Measurements from ENCODE around the gene TOR4A. TPM values are rescaled to one million over a fixed set of nuclear protein-coding genes. Genes with fewer than 3 reads are reported as not detected.

The TOR4A gene
- total and polyA plus RNA-seq, 2 experiments from 2014 or later: 2.0 to 19.0 TPM

- Mint-ChIP-seq H3K9me3 (0 out of 3 replicates have a peak, but pooled peaks cover 3% of the 10 kb centered on the region), H3K27ac (no peak overlapping the region), H3K27me3 (ENCODE audit: insufficient read depth, low read depth, poor library complexity) (peaks cover 5% of the 10 kb centered on the region), H3K4me1 (peaks cover under 1% of the 10 kb centered on the region; the same call in 2 of the 3 replicates), H3K4me3 (no peak overlapping the region), H3K36me3 (ENCODE audit: low read depth) (no peaks in the 10 kb centered on the region)
- H3K36me3 ChIP-seq (ENCODE audit: insufficient read depth): no peaks in the 10 kb centered on the region
- H3K4me2 ChIP-seq: no peak overlapping the region
- no peaks in the 10 kb centered on the region for H3K79me2 ChIP-seq (replicated peaks; ENCODE audit: insufficient read depth)
- H4K20me1 ChIP-seq (replicated peaks; ENCODE audit: insufficient read depth): no peaks in the 10 kb centered on the region
- no peak overlapping the region for H2AFZ ChIP-seq
- no peak for TF ChIP-seq STAT1 (IDR thresholded peaks at IDR 0.05; ENCODE audit: unreplicated experiment)
- no peak for TF ChIP-seq POLR2AphosphoS5 (IDR thresholded peaks at IDR 0.05; ENCODE audit: low read depth)
- no peak for TF ChIP-seq CREB1 (CRISPR knock-in tag; IDR thresholded peaks at IDR 0.05; ENCODE audit: low read depth)
- TF ChIP-seq ZNF114 (CRISPR knock-in tag; IDR thresholded peaks at IDR 0.05): no peak
- no peak for TF ChIP-seq JUNB (IDR thresholded peaks at IDR 0.05; ENCODE audit: unreplicated experiment)
- no peak for TF ChIP-seq EZH2 (IDR thresholded peaks at IDR 0.05; ENCODE audit: low read depth, unreplicated experiment)
- TF ChIP-seq EZH2phosphoT487 (IDR thresholded peaks at IDR 0.05; ENCODE audit: unreplicated experiment): no peak
- no peak for TF ChIP-seq REST (IDR thresholded peaks at IDR 0.05; ENCODE audit: unreplicated experiment)
- no peak for TF ChIP-seq NANOG (IDR thresholded peaks at IDR 0.05; ENCODE audit: borderline replicate concordance)
- no peak for TF ChIP-seq ZNF331 (CRISPR knock-in tag; IDR thresholded peaks at IDR 0.05; ENCODE audit: low read depth)
- TF ChIP-seq ZNF462 (CRISPR knock-in tag; IDR thresholded peaks at IDR 0.05): no peak
- no peak for TF ChIP-seq ETS1 (IDR thresholded peaks at IDR 0.05)
- no peak for TF ChIP-seq CTCF (conservative IDR thresholded peaks at IDR 0.05; ENCODE audit: low read depth in 2 of 2)
- DNase-seq (ENCODE audit: low spot score): no peak
- H3K27me3 ChIP-seq (ENCODE audit: insufficient read depth): no peaks in the 10 kb centered on the region
- H3K4me3 ChIP-seq: no peak overlapping the region
- no peak overlapping the region for H3K27ac ChIP-seq (ENCODE audit: low read depth)
- no peaks in the 10 kb centered on the region for H3F3A ChIP-seq (replicated peaks; ENCODE audit: low read depth)
- ATAC-seq: no peak
- H3K9me2 ChIP-seq (ENCODE audit: insufficient read depth): no peaks in the 10 kb centered on the region
- H3K4me1 ChIP-seq (ENCODE audit: insufficient read depth): peaks cover 21% of the 10 kb centered on the region; the same call in 1 of the 2 replicates
Observed at GRCh38 chr9:137318602-137319001, 41.1 kb downstream of the TOR4A start.

All from GM23338 (cell line).